Non-pigmented ciliary epithelial cell (primary cell): ENCODE measurements around the gene HECW1.
"Not testable (repeated sequence)": the region's sequence is repeated elsewhere in the genome, so short reads cannot be mapped to it uniquely, and the experiment has no call there.

Experiments used
- DNase-seq: peaks from one replicate; pipeline ENCODE4 v3.0.0-alpha.2; 2010; ENCODE audit warnings: low read depth

HECW1 gene

GRCh38 chr7:43583424-43584194, 471.2 kb downstream of the HECW1 start:
- DNase-seq = no peak

- no peak for DNase-seq
These were observed 471.7 kb downstream of the HECW1 start for GRCh38 chr7:43584195-43584586.

- DNase-seq = not testable (repeated sequence)
These were observed 472.3 kb downstream of the HECW1 start for GRCh38 chr7:43584733-43585132.

GRCh38 chr7:43585562-43585961, 473.1 kb downstream of the HECW1 start:
- no peak for DNase-seq

GRCh38 chr7:43586251-43586900, 473.9 kb downstream of the HECW1 start:
- no peak for DNase-seq

- no peak for DNase-seq
These were observed 476.2 kb downstream of the HECW1 start for GRCh38 chr7:43588477-43589132.

- no peak for DNase-seq
These were observed 476.7 kb downstream of the HECW1 start for GRCh38 chr7:43589133-43589478.

GRCh38 chr7:43589728-43590127, 477.3 kb downstream of the HECW1 start:
- no peak for DNase-seq

- no peak for DNase-seq
These were observed 478.6 kb downstream of the HECW1 start for GRCh38 chr7:43590862-43591557.

- DNase-seq = no peak
These were observed 479.2 kb downstream of the HECW1 start for GRCh38 chr7:43591558-43592180.

GRCh38 chr7:43592326-43592725, 479.9 kb downstream of the HECW1 start:
- no peak for DNase-seq

GRCh38 chr7:43593010-43593409, 480.6 kb downstream of the HECW1 start:
- DNase-seq = no peak

- no peak for DNase-seq
These were observed 481.6 kb downstream of the HECW1 start for GRCh38 chr7:43594020-43594419.

- not testable (repeated sequence) for DNase-seq
These were observed 484.0 kb downstream of the HECW1 start for GRCh38 chr7:43596426-43596825.

- no peak for DNase-seq
These were observed 487.6 kb downstream of the HECW1 start for GRCh38 chr7:43600056-43600455.

GRCh38 chr7:43602256-43602655, 489.8 kb downstream of the HECW1 start:
- no peak for DNase-seq

GRCh38 chr7:43604251-43604650, 491.8 kb downstream of the HECW1 start:
- no peak for DNase-seq

GRCh38 chr7:43609097-43609496, 496.6 kb downstream of the HECW1 start:
- DNase-seq = no peak

- DNase-seq = no peak
These were observed 499.7 kb downstream of the HECW1 start for GRCh38 chr7:43612128-43612527.

GRCh38 chr7:43612599-43613589, 500.4 kb downstream of the HECW1 start:
- no peak for DNase-seq
